Activated naive CD4-positive, alpha-beta T cell treated with Interleukin-2 at 50 U/mL for 16 hours (primary cell): ENCODE data around the gene HAPLN3.
A peak's percentile ranks its signal among the peaks of the same experiment; 100 is the strongest.
"Not testable (repeated sequence)": the region's sequence is repeated elsewhere in the genome, so short reads cannot be mapped to it uniquely, and the experiment has no call there.

ENCODE experiments used
- DNase-seq: peaks from one replicate; pipeline ENCODE4 v3.0.0-alpha.2; 2020

The HAPLN3 gene

DNA sequence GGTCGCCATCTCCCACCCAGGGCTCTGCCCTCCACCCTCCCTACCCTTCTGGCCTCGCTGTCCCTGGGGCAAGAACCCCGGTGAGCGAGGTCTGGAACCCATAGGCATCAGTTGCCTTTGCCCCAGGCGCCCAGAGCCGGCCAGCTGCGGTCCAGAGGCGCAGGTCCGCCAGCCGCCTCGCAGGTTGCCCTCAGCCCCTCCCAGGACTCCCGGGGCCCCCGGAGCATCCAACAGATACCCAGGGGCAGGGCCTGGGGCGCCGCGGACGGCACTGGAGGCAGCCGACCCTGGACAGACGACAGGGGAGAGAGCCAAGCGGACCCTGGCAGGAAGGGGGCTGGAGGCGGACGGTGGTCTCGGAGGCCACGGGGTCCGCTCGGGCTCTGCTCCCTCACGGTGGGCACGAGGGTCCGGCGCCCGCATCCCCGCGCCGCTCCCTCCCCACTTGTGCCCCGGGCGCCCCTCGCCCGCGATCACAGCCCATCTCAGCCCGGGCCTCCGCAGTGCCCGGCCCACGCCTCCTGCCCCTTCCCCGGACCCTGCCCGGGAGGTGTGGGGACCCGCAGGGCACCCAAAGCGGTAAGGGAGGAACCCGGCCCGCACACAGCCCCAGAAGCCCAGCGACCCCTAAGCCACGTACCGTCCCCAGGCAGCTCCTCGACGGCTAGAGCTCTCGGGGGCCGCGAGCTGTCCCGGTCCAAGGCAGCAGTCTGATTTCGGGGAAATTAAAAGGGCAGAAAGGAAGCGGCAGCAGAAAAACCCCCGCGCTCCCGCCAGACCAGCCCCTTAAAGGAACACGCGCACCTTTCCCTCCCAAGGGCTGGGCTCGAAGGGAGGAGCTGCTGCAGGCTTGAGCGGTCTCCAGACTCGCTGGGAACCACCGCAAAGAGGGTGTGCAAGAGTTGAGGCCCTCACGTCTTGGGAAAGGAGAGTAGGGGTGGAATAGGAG lies at the start of gene HAPLN3:
HAPLN3 (minus strand) TSS at position 726 of the 949 bp plus-strand sequence. CDS start 8,246 bp downstream, outside the sequence.
- DNase-seq, result peak; percentile 70

DNA sequence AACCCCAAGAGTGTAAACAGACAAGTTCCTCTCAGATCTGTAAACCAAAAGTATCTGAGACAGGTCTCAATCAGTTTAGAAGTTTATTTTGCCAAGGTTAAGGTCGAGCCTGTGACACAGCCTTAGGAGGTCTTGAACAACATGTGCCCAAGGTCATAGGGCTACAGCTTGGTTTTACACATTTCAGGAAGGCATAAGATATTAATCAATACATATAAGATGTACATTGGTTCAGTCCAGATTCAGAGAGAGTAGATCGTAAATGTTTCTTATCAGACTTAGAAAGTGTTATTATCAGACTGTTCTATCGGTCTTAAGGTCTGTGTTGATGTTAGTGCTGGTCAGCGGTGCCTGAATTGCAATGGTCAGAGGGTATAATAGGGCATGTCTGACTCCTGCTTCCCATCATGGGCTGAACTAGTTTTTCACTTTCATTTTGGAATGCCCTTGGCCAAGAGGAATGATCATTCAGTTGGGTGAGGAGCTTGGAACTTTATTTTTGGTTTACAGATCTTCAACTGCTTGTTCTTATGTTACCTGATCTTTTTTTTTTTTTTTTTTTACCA lies 44.8 kb upstream of the HAPLN3 start:
- DNase-seq, result no peak

DNA sequence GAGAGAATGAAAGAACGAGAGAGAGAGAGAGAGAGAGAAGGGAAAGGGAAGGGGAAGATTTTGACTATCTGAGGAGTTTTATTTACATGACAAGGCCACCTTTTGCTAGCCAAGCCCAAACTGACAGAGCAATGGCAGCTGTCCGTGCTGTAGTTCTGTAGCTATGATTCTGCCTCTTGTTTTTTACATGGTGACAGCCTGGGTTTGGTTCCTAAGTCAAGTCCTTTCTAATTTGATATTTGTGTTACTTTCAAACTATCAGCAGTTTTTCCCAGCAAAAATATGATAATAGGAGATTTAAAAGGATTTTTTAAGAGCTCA lies 44.1 kb upstream of the HAPLN3 start:
- no peak for DNase-seq

GRCh38 chr15:88938802-88939485 lies 43.6 kb upstream of the HAPLN3 start:
- DNase-seq, result no peak

DNA sequence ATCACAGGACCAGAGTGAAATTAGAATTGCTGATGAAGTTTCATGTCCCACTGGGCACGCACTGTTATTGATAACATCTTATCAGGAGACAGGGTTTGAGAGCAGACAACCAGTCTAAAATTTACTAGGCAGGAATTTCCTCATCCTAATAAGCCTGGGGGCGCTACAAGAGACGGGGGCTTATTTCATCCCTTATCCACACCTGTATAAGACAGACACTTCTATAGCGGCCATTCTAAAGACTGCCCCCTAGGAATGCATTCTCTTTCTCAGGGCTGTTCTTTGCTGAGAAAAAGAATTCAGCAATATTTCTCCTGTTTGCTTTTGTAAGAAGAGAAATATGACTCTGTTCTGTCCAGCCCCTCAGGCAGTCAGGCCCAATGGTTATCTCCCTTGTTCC lies 39.1 kb upstream of the HAPLN3 start:
- DNase-seq, result not testable (repeated sequence)

DNA sequence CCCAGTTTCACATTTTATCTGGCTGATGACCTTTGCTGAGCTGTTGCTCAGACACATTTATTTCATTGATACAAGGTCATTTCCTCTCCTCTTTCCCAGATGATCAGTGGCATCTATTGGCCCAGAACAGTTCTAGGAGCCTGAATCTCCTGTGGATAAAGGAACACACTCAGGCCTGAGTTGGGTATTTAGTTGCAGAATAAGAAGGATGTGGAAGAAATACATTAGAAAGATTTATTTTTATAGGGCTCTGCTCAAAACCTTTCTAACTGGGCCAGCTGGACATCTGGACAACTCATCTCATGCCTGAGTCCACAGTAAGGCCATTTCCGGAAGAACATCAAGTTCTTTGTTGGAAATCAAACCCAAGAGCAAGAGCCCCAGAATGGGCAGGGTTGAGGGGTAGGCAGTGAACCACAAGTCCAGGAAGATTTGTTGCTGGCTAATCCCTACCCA lies 37.6 kb upstream of the HAPLN3 start:
- no peak for DNase-seq

DNA sequence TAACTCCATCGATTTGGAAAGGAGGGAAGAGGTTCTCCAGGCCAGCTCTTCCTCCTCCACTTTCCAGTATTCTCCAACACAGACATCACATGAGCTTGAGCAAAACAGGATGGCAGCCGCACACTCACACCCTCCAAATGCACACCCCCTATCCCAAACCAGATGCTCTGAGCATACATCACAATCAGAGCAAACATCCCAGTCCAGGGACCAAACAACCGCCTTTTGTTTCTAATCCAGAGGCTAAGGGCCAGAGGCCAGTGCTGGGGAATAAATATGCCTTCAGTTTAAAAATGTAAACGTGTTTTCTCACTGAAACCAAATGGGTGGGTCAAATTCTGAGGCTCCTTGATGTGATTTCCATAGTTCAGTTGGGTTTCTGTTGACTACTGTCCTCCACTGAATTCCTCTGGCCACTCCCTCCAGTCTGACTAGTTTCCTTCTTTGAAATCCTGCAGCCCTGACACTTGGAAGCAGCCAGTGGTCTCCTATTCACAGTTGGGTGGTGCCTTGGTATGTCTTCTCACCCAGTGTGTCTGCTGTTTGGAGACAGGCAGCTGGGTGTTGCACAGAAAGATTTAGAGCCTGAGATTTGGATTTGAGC lies 37.0 kb upstream of the HAPLN3 start:
- no peak for DNase-seq

GRCh38 chr15:88930579-88930978 lies 35.2 kb upstream of the HAPLN3 start:
- no peak for DNase-seq

DNA sequence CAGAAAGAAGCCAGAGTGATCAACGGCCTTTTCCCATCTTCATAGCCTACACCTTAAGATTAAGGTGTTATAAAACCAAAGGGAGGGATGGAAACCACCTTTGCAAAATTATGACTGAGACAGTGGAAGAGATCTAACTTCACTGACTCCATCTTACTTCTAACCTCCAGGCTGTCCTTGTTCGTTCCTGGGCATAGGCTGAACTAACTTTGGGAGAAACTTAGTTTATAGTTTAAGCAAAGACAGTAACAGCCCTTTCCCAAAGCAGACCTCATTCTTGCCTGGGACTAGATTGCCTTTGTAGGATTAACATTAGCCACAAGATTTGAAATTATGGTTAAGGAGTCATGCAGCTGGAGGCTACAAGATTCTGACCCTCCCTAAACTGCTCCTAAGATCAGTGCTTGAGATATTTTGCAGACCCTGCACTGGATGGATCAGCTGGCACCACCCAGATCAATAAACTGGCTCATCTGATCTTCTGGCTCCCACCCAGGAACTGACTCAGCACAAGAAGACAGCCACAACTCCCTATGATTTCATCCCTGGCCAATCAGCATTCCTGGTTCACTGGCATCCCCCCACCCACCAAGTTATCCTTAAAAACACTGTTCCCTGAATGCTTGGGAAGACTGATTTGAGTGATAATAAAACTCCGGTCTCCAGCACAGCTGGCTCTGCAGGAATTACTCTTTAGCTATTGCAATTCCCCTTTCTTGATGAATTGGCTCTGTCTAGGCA lies 34.2 kb upstream of the HAPLN3 start:
- DNase-seq, result not testable (repeated sequence)

DNA sequence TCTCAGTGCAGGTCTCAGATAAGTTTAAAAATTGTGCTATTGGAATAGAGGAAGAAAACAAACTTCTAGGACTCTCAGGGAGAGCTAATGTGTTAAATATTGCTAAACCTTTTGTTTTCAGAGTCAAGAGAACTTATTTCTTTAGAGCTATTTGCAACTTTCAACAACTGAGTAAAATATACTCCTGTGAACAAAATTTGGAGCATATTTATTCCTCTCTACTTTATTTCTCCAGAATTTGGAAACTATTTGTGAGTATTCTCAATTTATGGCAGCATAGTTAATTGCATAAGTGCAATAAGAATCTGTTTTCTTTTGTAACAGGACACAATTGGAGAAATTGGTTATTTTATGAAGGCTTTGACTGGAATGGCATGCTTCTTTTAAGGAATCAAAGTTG lies 32.8 kb upstream of the HAPLN3 start:
- not testable (repeated sequence) for DNase-seq

- not testable (repeated sequence) for DNase-seq
These were observed 30.3 kb upstream of the HAPLN3 start for GRCh38 chr15:88925648-88926047.

GRCh38 chr15:88920892-88921435 lies 25.6 kb upstream of the HAPLN3 start:
- DNase-seq, result peak; percentile 36

DNA sequence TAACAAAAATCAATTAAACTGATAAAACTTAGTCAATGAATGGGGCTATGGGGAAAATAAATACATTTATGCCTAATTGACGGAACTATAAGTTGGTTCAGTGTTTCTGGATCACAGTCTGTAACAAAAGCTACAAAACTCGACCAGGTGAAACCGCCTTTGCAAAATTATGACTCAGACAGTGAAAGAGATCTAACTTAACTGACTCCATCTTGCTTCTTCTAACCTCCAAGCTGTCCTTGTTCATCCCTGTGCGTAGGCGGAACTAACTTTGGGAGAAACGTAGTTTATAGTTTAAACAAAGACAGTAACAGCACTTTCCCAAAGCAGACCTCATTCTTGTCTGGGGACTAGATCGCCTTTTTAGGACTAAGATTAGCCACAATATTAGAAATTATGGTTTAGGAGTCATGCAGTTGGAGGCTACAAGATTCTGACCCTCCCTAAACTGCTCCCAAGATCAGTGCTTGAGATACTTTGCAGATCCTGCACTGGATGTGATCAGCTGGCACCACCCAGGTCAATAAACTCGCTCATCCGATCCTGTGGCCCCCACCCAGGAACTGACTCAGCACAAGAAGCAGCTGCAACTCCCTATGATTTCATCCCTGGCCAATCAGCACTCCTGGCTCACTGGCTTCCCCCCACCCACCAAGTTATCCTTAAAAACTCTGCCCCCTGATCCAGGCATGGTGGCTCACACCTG lies 25.0 kb upstream of the HAPLN3 start:
- DNase-seq, result no peak

DNA sequence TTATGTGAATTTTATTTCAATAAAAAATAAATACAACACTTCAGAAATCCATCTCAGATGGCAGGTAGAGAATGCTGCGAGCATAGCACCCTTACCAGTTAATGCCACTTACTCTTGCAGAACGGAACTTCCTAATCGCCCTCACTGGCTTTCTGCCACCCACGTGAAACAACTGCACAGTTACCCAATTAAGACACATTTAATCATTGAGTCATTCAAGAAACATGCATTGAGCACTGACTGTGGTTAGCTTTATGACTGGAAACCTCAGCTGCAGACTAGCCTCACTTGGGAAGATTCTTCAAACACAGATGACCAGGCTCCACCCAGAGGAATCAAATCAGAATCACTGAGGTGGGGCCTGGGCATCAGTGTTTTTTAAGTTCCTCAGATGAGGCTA lies 23.4 kb upstream of the HAPLN3 start:
- peak; percentile 50 for DNase-seq

DNA sequence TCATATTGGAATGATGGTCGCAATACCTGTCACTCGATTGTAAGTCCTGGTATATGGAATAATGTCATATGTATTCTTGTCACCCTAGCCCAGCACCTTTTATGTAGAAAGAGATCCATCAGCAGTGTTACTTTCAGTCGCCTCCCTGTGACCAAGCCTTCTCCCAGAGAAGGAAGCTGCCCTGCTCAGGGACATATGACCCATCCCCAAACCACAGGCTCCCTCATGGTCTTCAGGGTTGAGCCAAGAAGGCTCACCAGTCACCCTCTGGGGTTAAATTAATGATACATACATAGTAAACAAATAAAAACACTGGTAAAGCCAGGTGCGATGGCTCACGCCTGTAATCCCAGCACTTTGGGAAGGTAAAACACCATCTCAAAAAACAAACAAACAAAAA lies 22.4 kb upstream of the HAPLN3 start:
- DNase-seq, result no peak

DNA sequence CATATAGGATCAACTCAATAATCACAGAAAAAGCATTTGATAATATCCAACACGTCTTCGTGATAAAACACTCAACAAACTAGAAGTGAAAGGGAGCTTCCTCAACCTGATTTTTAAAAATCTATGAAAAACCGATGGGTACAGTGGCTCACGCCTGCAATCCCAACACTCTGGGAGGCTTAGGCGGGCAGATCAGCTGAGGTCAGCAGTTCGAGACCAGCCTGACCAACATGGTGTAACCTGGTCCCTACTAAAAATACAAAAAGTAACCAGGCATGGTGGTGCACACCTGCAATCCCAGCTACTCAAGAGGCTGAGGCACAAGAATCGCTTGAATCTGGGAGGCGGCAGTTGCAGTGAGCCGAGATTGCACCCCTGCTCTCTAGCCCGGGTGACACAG lies 20.0 kb upstream of the HAPLN3 start:
- DNase-seq, result no peak

GRCh38 chr15:88913850-88914169 lies 18.5 kb upstream of the HAPLN3 start:
- no peak for DNase-seq

DNA sequence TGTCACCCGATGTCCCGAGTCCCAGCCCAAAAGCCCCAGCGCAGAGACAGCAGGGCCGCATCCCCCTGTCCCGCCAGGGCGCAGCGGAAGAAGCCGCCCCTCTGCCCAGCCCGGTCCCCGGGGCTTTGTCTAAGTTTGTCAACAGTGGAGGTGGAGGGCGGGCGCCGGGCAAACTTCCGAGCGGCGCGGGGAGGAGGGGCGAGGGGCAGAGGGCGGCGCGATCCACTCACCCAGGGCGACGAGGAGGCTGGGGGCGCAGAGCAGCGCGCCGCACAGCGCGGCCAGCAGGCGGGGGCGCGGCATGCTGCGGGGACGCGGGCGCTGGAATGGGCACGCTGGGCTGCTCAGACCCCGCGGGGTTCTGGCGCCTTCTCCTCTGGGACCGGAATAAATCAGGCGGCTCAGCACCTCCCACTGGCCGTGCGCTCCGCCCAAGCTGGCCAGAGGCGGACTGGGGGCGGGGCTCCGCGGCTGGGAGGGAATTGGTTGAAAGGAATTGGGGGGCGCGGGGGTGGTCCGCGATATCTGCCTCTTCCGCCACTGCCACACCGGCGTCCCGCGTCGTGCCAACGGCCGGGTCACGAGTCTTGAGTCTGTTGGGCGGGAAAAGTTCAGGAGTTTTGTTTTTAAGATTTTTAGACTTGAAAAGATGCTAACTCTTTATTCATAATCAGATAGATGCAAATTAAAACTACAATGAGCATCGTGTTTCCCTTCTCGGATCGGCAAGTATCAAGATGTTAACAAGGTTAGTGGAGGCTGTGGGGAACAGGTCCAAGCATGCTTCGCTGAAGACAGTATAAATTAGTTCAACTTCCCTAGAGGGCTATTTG lies 17.9 kb upstream of the HAPLN3 start, which contains the start of gene MFGE8:
MFGE8 (minus strand) TSS at position 363 of the 833 bp plus-strand sequence; CDS start at position 303, 60 bp downstream.
- DNase-seq, result peak; percentile 76

- no peak for DNase-seq
These were observed 17.2 kb upstream of the HAPLN3 start for GRCh38 chr15:88912500-88912921.

DNA sequence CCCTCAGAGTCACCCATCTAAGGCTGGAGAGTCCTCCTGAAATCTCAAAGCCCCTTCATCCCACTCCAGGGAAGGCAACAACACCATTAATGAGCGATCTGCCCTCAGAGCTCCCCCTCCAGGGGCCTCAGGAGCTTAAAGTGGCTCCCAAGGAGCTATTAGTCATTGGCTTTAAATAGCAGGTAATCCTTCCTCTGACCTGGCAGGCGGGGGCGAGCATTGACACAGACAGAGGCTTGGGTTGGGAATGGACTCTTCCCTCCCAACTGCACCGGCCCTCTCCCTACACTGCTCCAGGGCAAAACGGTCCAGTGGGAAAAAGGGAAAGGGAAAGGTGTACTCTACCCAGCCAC lies 16.4 kb upstream of the HAPLN3 start:
- no peak for DNase-seq
